ENCODE data around the gene NPY5R. TPM values are rescaled to one million over a fixed set of nuclear protein-coding genes. Genes with fewer than 3 reads are reported as not detected.

NPY5R gene
- polyA plus RNA-seq, 3 donors, result not detected

DNA sequence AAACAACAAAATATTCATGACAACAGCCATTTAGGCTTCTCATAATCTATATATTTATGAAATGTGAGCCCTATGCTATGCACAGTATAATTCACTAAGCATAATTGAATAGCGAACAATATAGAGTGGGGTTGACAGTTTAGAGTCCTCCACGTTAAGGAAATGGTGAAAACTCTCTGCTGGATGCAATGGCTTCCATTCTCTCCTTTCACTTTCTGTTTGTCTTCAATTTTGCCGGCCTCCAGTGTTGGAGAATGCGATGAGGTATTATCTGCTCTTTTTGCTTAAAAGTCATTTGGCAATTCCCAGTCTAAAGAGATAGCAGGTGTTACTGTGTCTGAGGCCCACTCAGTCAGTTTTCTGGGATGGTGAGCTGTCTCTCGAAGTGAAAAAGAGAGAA lies 52.1 kb downstream of the NPY5R start:
- Mint-ChIP-seq H3K27me3 (ENCODE audit: low read depth in 3 of 3) (peaks cover 0 to 4% (median 3%) of the 10 kb centered on the region in 3 donors), H3K4me1 (no peaks in the 10 kb centered on the region), H3K27ac (no peak overlapping the region), H3K9me3 (peaks cover 0 to 3% (median 0%) of the 10 kb centered on the region in 7 donors), H3K4me3 (no peak overlapping the region), H3K36me3 (no peaks in the 10 kb centered on the region)
- Histone ChIP-seq H3K4me2 (replicated peaks; ENCODE audit: extremely low read depth, low read length, poor library complexity, severe bottlenecking) (no peak overlapping the region), H3K9ac (ENCODE audit: insufficient read depth, low read length, poor library complexity, severe bottlenecking) (no peak overlapping the region), H3K4me3 (replicated peaks in 1 of 3; ENCODE audit: low read depth in 2 of 3, low read length in 3 of 3) (no peak overlapping the region), H3K27ac (ENCODE audit: low read depth in 1 of 2, low read length in 2 of 2) (no peak overlapping the region), H3K79me2 (ENCODE audit: insufficient read depth, low read length) (no peaks in the 10 kb centered on the region), H3K4me1 (ENCODE audit: control insufficient read depth in 1 of 2, insufficient read depth in 2 of 2, low read length in 2 of 2) (no peaks in the 10 kb centered on the region), H4K20me1 (ENCODE audit: insufficient read depth, low read length) (no peaks in the 10 kb centered on the region), H3K36me3 (replicated peaks in 1 of 2; ENCODE audit: control insufficient read depth in 1 of 2, insufficient read depth in 2 of 2, low read length in 2 of 2) (no peaks in the 10 kb centered on the region), H3K27me3 (ENCODE audit: control insufficient read depth in 2 of 2, insufficient read depth in 2 of 2, low read length in 2 of 2) (no peaks in the 10 kb centered on the region), H3K9me3 (replicated peaks in 1 of 2; ENCODE audit: control insufficient read depth in 1 of 2, insufficient read depth in 1 of 2, low read length in 2 of 2) (no peaks in the 10 kb centered on the region), H2AFZ (ENCODE audit: insufficient read depth, low read depth, low read length, poor library complexity, severe bottlenecking) (no peak overlapping the region)
- no peak for DNase-seq
- 89% methylated on average over 3 of the region's 5 CpGs for WGBS (ENCODE audit: insufficient coverage)
- intact Hi-C loops (cut with micrococcal nuclease), result no loop called here
- TF ChIP-seq, protein P1, sequence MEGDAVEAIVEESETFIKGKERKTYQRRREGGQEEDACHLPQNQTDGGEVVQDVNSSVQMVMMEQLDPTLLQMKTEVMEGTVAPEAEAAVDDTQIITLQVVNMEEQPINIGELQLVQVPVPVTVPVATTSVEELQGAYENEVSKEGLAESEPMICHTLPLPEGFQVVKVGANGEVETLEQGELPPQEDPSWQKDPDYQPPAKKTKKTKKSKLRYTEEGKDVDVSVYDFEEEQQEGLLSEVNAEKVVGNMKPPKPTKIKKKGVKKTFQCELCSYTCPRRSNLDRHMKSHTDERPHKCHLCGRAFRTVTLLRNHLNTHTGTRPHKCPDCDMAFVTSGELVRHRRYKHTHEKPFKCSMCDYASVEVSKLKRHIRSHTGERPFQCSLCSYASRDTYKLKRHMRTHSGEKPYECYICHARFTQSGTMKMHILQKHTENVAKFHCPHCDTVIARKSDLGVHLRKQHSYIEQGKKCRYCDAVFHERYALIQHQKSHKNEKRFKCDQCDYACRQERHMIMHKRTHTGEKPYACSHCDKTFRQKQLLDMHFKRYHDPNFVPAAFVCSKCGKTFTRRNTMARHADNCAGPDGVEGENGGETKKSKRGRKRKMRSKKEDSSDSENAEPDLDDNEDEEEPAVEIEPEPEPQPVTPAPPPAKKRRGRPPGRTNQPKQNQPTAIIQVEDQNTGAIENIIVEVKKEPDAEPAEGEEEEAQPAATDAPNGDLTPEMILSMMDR (IDR thresholded peaks at IDR 0.05), result no peak

DNA sequence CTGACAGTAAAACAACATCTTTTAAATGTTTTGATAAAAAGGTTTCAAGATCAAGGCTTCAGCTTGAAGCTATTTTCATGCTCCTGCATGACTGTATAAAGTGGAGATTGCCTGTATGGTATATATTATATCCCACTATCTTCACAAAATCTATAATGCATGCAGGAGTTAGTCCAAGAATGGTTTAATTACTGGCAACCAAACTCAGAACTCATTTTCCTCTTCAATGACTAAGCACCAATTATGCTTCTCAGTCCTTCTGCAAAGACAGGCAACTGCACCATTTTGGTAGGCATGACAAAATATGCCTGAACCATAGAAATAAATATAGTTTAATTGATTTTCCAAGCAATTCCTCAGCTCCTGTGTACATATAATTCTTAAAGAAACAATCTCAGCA lies 54.5 kb downstream of the NPY5R start:
- H3K9me3 Mint-ChIP-seq, result peaks cover 0 to 3% (median 0%) of the 10 kb centered on the region in 7 donors
- no peak overlapping the region for H3K4me3 ChIP-seq (replicated peaks in 1 of 3; ENCODE audit: low read depth in 2 of 3, low read length in 3 of 3)
- peaks cover 1% of the 10 kb centered on the region for H3K4me1 Mint-ChIP-seq
- H3K4me1 ChIP-seq (ENCODE audit: control insufficient read depth in 1 of 2, insufficient read depth in 2 of 2, low read length in 2 of 2), result no peaks in the 10 kb centered on the region
- H3K36me3 Mint-ChIP-seq, result no peaks in the 10 kb centered on the region
- H3K27me3 Mint-ChIP-seq (ENCODE audit: low read depth in 3 of 3), result no peaks in the 10 kb centered on the region
- intact Hi-C loops (cut with micrococcal nuclease), result no loop called here
- TF ChIP-seq, protein P1 (IDR thresholded peaks at IDR 0.05), result no peak
- DNase-seq, result no peak
- H3K27me3 ChIP-seq (ENCODE audit: control insufficient read depth in 2 of 2, insufficient read depth in 2 of 2, low read length in 2 of 2), result no peaks in the 10 kb centered on the region
- H3K27ac ChIP-seq (ENCODE audit: low read depth in 1 of 2, low read length in 2 of 2), result no peak overlapping the region
- H3K79me2 ChIP-seq (ENCODE audit: insufficient read depth, low read length), result no peaks in the 10 kb centered on the region
- no peak overlapping the region for H3K9ac ChIP-seq (ENCODE audit: insufficient read depth, low read length, poor library complexity, severe bottlenecking)
- no peak overlapping the region for H2AFZ ChIP-seq (ENCODE audit: insufficient read depth, low read depth, low read length, poor library complexity, severe bottlenecking)
- no peaks in the 10 kb centered on the region for H3K36me3 ChIP-seq (replicated peaks in 1 of 2; ENCODE audit: control insufficient read depth in 1 of 2, insufficient read depth in 2 of 2, low read length in 2 of 2)
- no peaks in the 10 kb centered on the region for H4K20me1 ChIP-seq (ENCODE audit: insufficient read depth, low read length)
- no peaks in the 10 kb centered on the region for H3K9me3 ChIP-seq (replicated peaks in 1 of 2; ENCODE audit: control insufficient read depth in 1 of 2, insufficient read depth in 1 of 2, low read length in 2 of 2)
- H3K4me3 Mint-ChIP-seq, result no peak overlapping the region
- H3K4me2 ChIP-seq (replicated peaks; ENCODE audit: extremely low read depth, low read length, poor library complexity, severe bottlenecking), result no peak overlapping the region
- H3K27ac Mint-ChIP-seq, result no peak overlapping the region
